ENCODE measurements around the gene TSFM. TPM values are rescaled to one million over a fixed set of nuclear protein-coding genes. Genes with fewer than 3 reads are reported as not detected.

TSFM gene
- total RNA-seq, 1 experiment from 2014 or later = 53.2 TPM

GRCh38 chr12:57780284-57780897 lies 2.2 kb upstream of the TSFM start:
- H3K27ac ChIP-seq (ENCODE audit: low read depth, low read length) = no peak overlapping the region
- ChIA-PET POLR2A (interaction anchor here (0.8 to 1.7 kb wide), 3 partner anchors 8 to 14 kb away, joined by 3 to 5 read pairs (median 3); partner anchors contain the start of genes CYP27B1, EEF1AKMT3 and METTL1), RAD21 (ENCODE audit: low non-redundant PET in 1 of 2, low total read pairs in 2 of 2, uncharacterized antibody in 2 of 2, unreplicated experiment in 2 of 2) (interaction anchor here in 1 of 2 experiments (0.7 kb wide), 1 partner anchor 10 kb away, joined by 3 read pairs; no protein-coding TSS in a partner anchor), CTCF (interaction anchor here (1.3 kb wide), 1 partner anchor 21 kb away, joined by 3 read pairs; no protein-coding TSS in a partner anchor)
- H3K9me3 ChIP-seq (ENCODE audit: control insufficient read depth in 1 of 2, insufficient read depth in 1 of 2, low read depth in 1 of 2, low read length in 2 of 2) = no peaks in the 10 kb centered on the region
- H2AFZ ChIP-seq (ENCODE audit: low read depth, low read length, poor library complexity, severe bottlenecking) = no peak overlapping the region
- peaks cover 27% of the 10 kb centered on the region for H3K79me2 ChIP-seq (ENCODE audit: insufficient read depth, low read length)
- DNase-seq (ENCODE audit: low read depth, low spot score) (no peak), ATAC-seq (no peak)
- no peaks in the 10 kb centered on the region for H3K27me3 ChIP-seq (ENCODE audit: insufficient read depth, low read length)
- no TSS peak for BruUV-seq (replicated peaks)
- H4K20me1 ChIP-seq (ENCODE audit: insufficient read depth) = no peaks in the 10 kb centered on the region
- no peak overlapping the region for H3K4me2 ChIP-seq (ENCODE audit: low read length)
- peaks cover 6 to 10% of the 10 kb centered on the region in 2 experiments for H3K4me1 ChIP-seq (ENCODE audit: control insufficient read depth in 1 of 2, insufficient read depth in 2 of 2, low read length in 2 of 2)
- no peak overlapping the region for H3K9ac ChIP-seq (ENCODE audit: low read length)
- no peaks in the 10 kb centered on the region for H3K9me2 ChIP-seq (ENCODE audit: insufficient read depth)
- TF ChIP-seq CEBPB (IDR thresholded peaks at IDR 0.05; ENCODE audit: low read depth) (no peak), CTCF (IDR thresholded peaks at IDR 0.05 in 2 of 3, conservative IDR thresholded peaks at IDR 0.05 in 1 of 3; ENCODE audit: borderline replicate concordance in 1 of 3, insufficient read depth in 1 of 3, low read depth in 2 of 3, low read length in 2 of 3) (no peak), SRF (IDR thresholded peaks at IDR 0.05; ENCODE audit: low read depth) (no peak), EZH2 (IDR thresholded peaks at IDR 0.05) (no peak), CBX3 (IDR thresholded peaks at IDR 0.05; ENCODE audit: low read depth) (no peak), EZH2phosphoT487 (IDR thresholded peaks at IDR 0.05; ENCODE audit: borderline replicate concordance) (no peak)
- H3K36me3 ChIP-seq (ENCODE audit: control insufficient read depth in 1 of 2, insufficient read depth in 2 of 2, low read length in 2 of 2) = peaks cover 0 to under 1% of the 10 kb centered on the region in 2 experiments; a peak in 1 of 4 replicates
- intact Hi-C loops (cut with micrococcal nuclease) = no loop called here
- no peak overlapping the region for H3K4me3 ChIP-seq (replicated peaks in 1 of 2; ENCODE audit: low read depth in 1 of 2, low read length in 2 of 2)
